ENCODE measurements around the gene MEF2A. TPM values are rescaled to one million over a fixed set of nuclear protein-coding genes. Genes with fewer than 3 reads are reported as not detected.
"Not testable (repeated sequence)": the region's sequence is repeated elsewhere in the genome, so short reads cannot be mapped to it uniquely, and the experiment has no call there.

MEF2A gene
- total RNA-seq, 8 experiments from 2014 or later: 12.9 to 65.4 (median 30.9) TPM

- 83 to 100% (median 99%) methylated on average over 1 to 5 of the region's 5 CpGs for WGBS, 10 experiments
- ATAC-seq (replicated peaks in 6 of 8): no peak
- H3K4me1 ChIP-seq (replicated peaks in 1 of 2): peaks cover 0 to 2% of the 10 kb centered on the region in 2 donors
- H3K27ac ChIP-seq: no peak overlapping the region
- no peak overlapping the region for H3K4me3 ChIP-seq
- in situ Hi-C loops (cut with MboI; ENCODE audit: low pct_unique_long_range_greater_than_20kb in 2 of 9, low sequenced_read_pairs in 9 of 9, unreplicated experiment in 9 of 9): no loop called here
These were observed 70.0 kb downstream of the MEF2A start for GRCh38 chr15:99635794-99636193.

- no peak for ATAC-seq (replicated peaks in 6 of 8)
- no peak overlapping the region for H3K4me3 ChIP-seq
- 71 to 100% (median 100%) methylated on average over 1 to 2 of the region's 2 CpGs; no CpG with 5 or more reads in 1 of the 10 experiments for WGBS, 10 experiments
- in situ Hi-C loops (cut with MboI; ENCODE audit: low pct_unique_long_range_greater_than_20kb in 2 of 9, low sequenced_read_pairs in 9 of 9, unreplicated experiment in 9 of 9): no loop called here
- no peaks in the 10 kb centered on the region for H3K4me1 ChIP-seq (replicated peaks in 1 of 2)
- no peak overlapping the region for H3K27ac ChIP-seq
These were observed 79.2 kb downstream of the MEF2A start for GRCh38 chr15:99644913-99645542.

GRCh38 chr15:99645543-99645935, 79.8 kb downstream of the MEF2A start:
- in situ Hi-C loops (cut with MboI; ENCODE audit: low pct_unique_long_range_greater_than_20kb in 2 of 9, low sequenced_read_pairs in 9 of 9, unreplicated experiment in 9 of 9): no loop called here
- no peaks in the 10 kb centered on the region for H3K4me1 ChIP-seq (replicated peaks in 1 of 2)
- H3K4me3 ChIP-seq: no peak overlapping the region
- 38 to 100% (median 95%) methylated on average over 1 to 3 of the region's 3 CpGs for WGBS, 10 experiments
- ATAC-seq (replicated peaks in 6 of 8): no peak
- H3K27ac ChIP-seq: no peak overlapping the region

- H3K4me1 ChIP-seq (replicated peaks in 1 of 2): no peaks in the 10 kb centered on the region
- ATAC-seq (replicated peaks in 6 of 8): no peak
- in situ Hi-C loops (cut with MboI; ENCODE audit: low pct_unique_long_range_greater_than_20kb in 2 of 9, low sequenced_read_pairs in 9 of 9, unreplicated experiment in 9 of 9): no loop called here
- no peak overlapping the region for H3K27ac ChIP-seq
- no peak overlapping the region for H3K4me3 ChIP-seq
These were observed 80.2 kb downstream of the MEF2A start for GRCh38 chr15:99645951-99646350.

- Histone ChIP-seq H3K4me1 (replicated peaks in 1 of 2) (no peaks in the 10 kb centered on the region), H3K27ac (no peak overlapping the region), H3K4me3 (no peak overlapping the region)
- peak in 4 of 8 experiments; percentile 43 to 100 (median 76) for ATAC-seq (replicated peaks in 6 of 8)
- 0 to 93% (median 47%) methylated on average over 1 to 5 of the region's 6 CpGs; no CpG with 5 or more reads in 2 of the 10 experiments for WGBS, 10 experiments
- in situ Hi-C loops (cut with MboI; ENCODE audit: low pct_unique_long_range_greater_than_20kb in 2 of 9, low sequenced_read_pairs in 9 of 9, unreplicated experiment in 9 of 9): no loop called here
These were observed 85.4 kb downstream of the MEF2A start for GRCh38 chr15:99651023-99651807.

GRCh38 chr15:99656205-99656604, 90.4 kb downstream of the MEF2A start:
- H3K27ac ChIP-seq: no peak overlapping the region
- no peak overlapping the region for H3K4me3 ChIP-seq
- H3K4me1 ChIP-seq (replicated peaks in 1 of 2): no peaks in the 10 kb centered on the region
- WGBS, 10 experiments: 20 to 100% (median 83%) methylated on average over 1 of the region's 1 CpG; no CpG with 5 or more reads in 3 of the 10 experiments
- ATAC-seq (replicated peaks in 6 of 8): peak in 1 of 8 experiments; percentile 93
- in situ Hi-C loops (cut with MboI; ENCODE audit: low pct_unique_long_range_greater_than_20kb in 2 of 9, low sequenced_read_pairs in 9 of 9, unreplicated experiment in 9 of 9): no loop called here

GRCh38 chr15:99657996-99658395, 92.2 kb downstream of the MEF2A start:
- ATAC-seq (replicated peaks in 6 of 8): no peak
- H3K4me1 ChIP-seq (replicated peaks in 1 of 2): no peaks in the 10 kb centered on the region
- no peak overlapping the region for H3K27ac ChIP-seq
- in situ Hi-C loops (cut with MboI; ENCODE audit: low pct_unique_long_range_greater_than_20kb in 2 of 9, low sequenced_read_pairs in 9 of 9, unreplicated experiment in 9 of 9): no loop called here
- no peak overlapping the region for H3K4me3 ChIP-seq
- 81 to 100% (median 97%) methylated on average over 1 to 2 of the region's 2 CpGs for WGBS, 10 experiments

- no peaks in the 10 kb centered on the region for H3K4me1 ChIP-seq (replicated peaks in 1 of 2)
- no peak overlapping the region for H3K4me3 ChIP-seq
- ATAC-seq (replicated peaks in 6 of 8): peak in 2 of 8 experiments; percentile 24 to 92
- WGBS, 10 experiments: 0 to 100% (median 96%) methylated on average over 1 to 2 of the region's 2 CpGs
- in situ Hi-C loops (cut with MboI; ENCODE audit: low pct_unique_long_range_greater_than_20kb in 2 of 9, low sequenced_read_pairs in 9 of 9, unreplicated experiment in 9 of 9): no loop called here
- no peak overlapping the region for H3K27ac ChIP-seq
These were observed 97.1 kb downstream of the MEF2A start for GRCh38 chr15:99662903-99663302.

GRCh38 chr15:99666073-99666472, 100.3 kb downstream of the MEF2A start:
- H3K4me1 ChIP-seq (replicated peaks in 1 of 2); in situ Hi-C loops (cut with MboI; ENCODE audit: low pct_unique_long_range_greater_than_20kb in 2 of 9, low sequenced_read_pairs in 9 of 9, unreplicated experiment in 9 of 9); H3K27ac ChIP-seq; H3K4me3 ChIP-seq; ATAC-seq (replicated peaks in 6 of 8): not testable (repeated sequence)
- 84 to 100% (median 97%) methylated on average over 1 to 6 of the region's 6 CpGs for WGBS, 10 experiments

- no peaks in the 10 kb centered on the region for H3K4me1 ChIP-seq (replicated peaks in 1 of 2)
- H3K4me3 ChIP-seq: no peak overlapping the region
- ATAC-seq (replicated peaks in 6 of 8): no peak
- no peak overlapping the region for H3K27ac ChIP-seq
- in situ Hi-C loops (cut with MboI; ENCODE audit: low pct_unique_long_range_greater_than_20kb in 2 of 9, low sequenced_read_pairs in 9 of 9, unreplicated experiment in 9 of 9): no loop called here
- 100% methylated on average over 1 to 2 of the region's 2 CpGs; no CpG with 5 or more reads in 3 of the 10 experiments for WGBS, 10 experiments
These were observed 102.9 kb downstream of the MEF2A start for GRCh38 chr15:99668533-99669182.

- H3K4me1 ChIP-seq (replicated peaks in 1 of 2): no peaks in the 10 kb centered on the region
- 80 to 100% (median 100%) methylated on average over 1 of the region's 1 CpG; no CpG with 5 or more reads in 1 of the 10 experiments for WGBS, 10 experiments
- no peak overlapping the region for H3K4me3 ChIP-seq
- ATAC-seq (replicated peaks in 6 of 8): peak in 1 of 8 experiments; percentile 11
- H3K27ac ChIP-seq: no peak overlapping the region
- in situ Hi-C loops (cut with MboI; ENCODE audit: low pct_unique_long_range_greater_than_20kb in 2 of 9, low sequenced_read_pairs in 9 of 9, unreplicated experiment in 9 of 9): no loop called here
These were observed 103.5 kb downstream of the MEF2A start for GRCh38 chr15:99669250-99669649.

- 83 to 100% (median 94%) methylated on average over 1 to 2 of the region's 2 CpGs; no CpG with 5 or more reads in 3 of the 10 experiments for WGBS, 10 experiments
- in situ Hi-C loops (cut with MboI; ENCODE audit: low pct_unique_long_range_greater_than_20kb in 2 of 9, low sequenced_read_pairs in 9 of 9, unreplicated experiment in 9 of 9): no loop called here
- H3K27ac ChIP-seq: no peak overlapping the region
These were observed 106.3 kb downstream of the MEF2A start for GRCh38 chr15:99671926-99672635.

GRCh38 chr15:99673111-99673510, 107.3 kb downstream of the MEF2A start:
- ATAC-seq (replicated peaks in 6 of 8): no peak
- no peaks in the 10 kb centered on the region for H3K4me1 ChIP-seq (replicated peaks in 1 of 2)
- no peak overlapping the region for H3K4me3 ChIP-seq
- H3K27ac ChIP-seq: no peak overlapping the region
- WGBS, 10 experiments: 100% methylated on average over 1 of the region's 1 CpG; no CpG with 5 or more reads in 1 of the 10 experiments
- in situ Hi-C loops (cut with MboI; ENCODE audit: low pct_unique_long_range_greater_than_20kb in 2 of 9, low sequenced_read_pairs in 9 of 9, unreplicated experiment in 9 of 9): no loop called here

More at GRCh38 chr15:99671926-99672635, 106.3 kb downstream of the MEF2A start:
- H3K4me3 ChIP-seq: no peak overlapping the region
- no peaks in the 10 kb centered on the region for H3K4me1 ChIP-seq (replicated peaks in 1 of 2)
- no peak for ATAC-seq (replicated peaks in 6 of 8)

Measured in motor neuron (in vitro differentiated cells).